HG03045 (cell line): Measurements from ENCODE around the gene SLC5A1.

ENCODE experiments used
- ATAC-seq: cut with Tn5 transposase; IDR thresholded peaks from one replicate; pipeline ENCODE4 v1.9.1; 2021; ENCODE audit warnings: mild to moderate bottlenecking, moderate library complexity; ENCODE audit not compliant: unreplicated experiment

Gene SLC5A1

GRCh38 chr22:32042924-32043323 lies at the start of gene SLC5A1:
Gene SLC5A1, plus strand, starts transcription at chr22:32043261. Its CDS starts 21 bp downstream, at chr22:32043282.
- no peak for ATAC-seq

- ATAC-seq = no peak
Observed at GRCh38 chr22:31995046-31995445, 48.0 kb upstream of the SLC5A1 start.

GRCh38 chr22:31995807-31996206 lies 47.3 kb upstream of the SLC5A1 start:
- no peak for ATAC-seq

GRCh38 chr22:31998784-31999385 lies 44.2 kb upstream of the SLC5A1 start:
- no peak for ATAC-seq

- no peak for ATAC-seq
Observed at GRCh38 chr22:32000181-32000580, 42.9 kb upstream of the SLC5A1 start.

- ATAC-seq = no peak
Observed at GRCh38 chr22:32005453-32005852, 37.6 kb upstream of the SLC5A1 start.

- ATAC-seq = no peak
Observed at GRCh38 chr22:32013200-32013599, 29.9 kb upstream of the SLC5A1 start.

GRCh38 chr22:32016081-32016480 lies 27.0 kb upstream of the SLC5A1 start:
- no peak for ATAC-seq

GRCh38 chr22:32018056-32018455 lies 25.0 kb upstream of the SLC5A1 start:
- no peak for ATAC-seq

GRCh38 chr22:32020117-32020516 lies 22.9 kb upstream of the SLC5A1 start:
- ATAC-seq = no peak

GRCh38 chr22:32021716-32022115 lies 21.3 kb upstream of the SLC5A1 start:
- no peak for ATAC-seq

GRCh38 chr22:32023251-32023827 lies 19.7 kb upstream of the SLC5A1 start:
- ATAC-seq = no peak

- ATAC-seq = no peak
Observed at GRCh38 chr22:32024796-32025195, 18.3 kb upstream of the SLC5A1 start.

GRCh38 chr22:32030518-32031247 lies 12.4 kb upstream of the SLC5A1 start:
- no peak for ATAC-seq

- ATAC-seq = no peak
Observed at GRCh38 chr22:32031466-32031865, 11.6 kb upstream of the SLC5A1 start.

- no peak for ATAC-seq
Observed at GRCh38 chr22:32034275-32034674, 8.8 kb upstream of the SLC5A1 start.

GRCh38 chr22:32037236-32037635 lies 5.8 kb upstream of the SLC5A1 start:
- ATAC-seq = no peak

- no peak for ATAC-seq
Observed at GRCh38 chr22:32040324-32040904, 2.6 kb upstream of the SLC5A1 start.

GRCh38 chr22:32043391-32043790 lies 330 bp downstream of the SLC5A1 start:
- no peak for ATAC-seq

GRCh38 chr22:32044477-32044876 lies 1.4 kb downstream of the SLC5A1 start:
- no peak for ATAC-seq

GRCh38 chr22:32044913-32045312 lies 1.9 kb downstream of the SLC5A1 start:
- no peak for ATAC-seq

- no peak for ATAC-seq
Observed at GRCh38 chr22:32048069-32048468, 5.0 kb downstream of the SLC5A1 start.
